ENCODE measurements around the gene DLEC1.
"Not testable (repeated sequence)": the region's sequence is repeated elsewhere in the genome, so short reads cannot be mapped to it uniquely, and the experiment has no call there.

DNA sequence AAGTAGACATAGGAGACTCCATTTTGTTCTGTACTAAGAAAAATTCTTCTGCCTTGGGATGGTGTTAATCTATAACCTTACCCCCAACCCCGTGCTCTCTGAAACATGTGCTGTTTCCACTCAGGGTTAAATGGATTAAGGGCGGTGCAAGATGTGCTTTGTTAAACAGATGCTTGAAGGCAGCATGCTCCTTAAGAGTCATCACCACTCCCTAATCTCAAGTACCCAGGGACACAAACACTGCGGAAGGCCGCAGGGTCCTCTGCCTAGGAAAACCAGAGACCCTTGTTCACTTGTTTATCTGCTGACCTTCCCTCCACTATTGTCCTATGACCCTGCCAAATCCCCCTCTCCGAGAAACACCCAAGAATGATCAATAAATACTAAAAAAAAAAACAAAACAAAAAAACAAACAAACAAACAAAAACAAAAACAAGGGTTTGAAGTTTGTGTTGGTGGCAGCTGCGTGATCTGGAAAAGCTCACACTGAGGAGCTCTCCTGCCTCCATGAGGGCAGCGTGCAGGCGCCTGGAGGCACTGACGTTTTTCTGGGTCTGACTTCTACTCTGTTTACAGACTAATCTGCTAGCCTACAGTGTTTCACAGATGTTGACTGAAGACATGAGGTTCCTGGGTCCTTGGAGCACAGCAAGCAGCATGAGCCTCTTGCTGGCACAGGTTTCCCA, 14.9 kb downstream of the DLEC1 start:
- TF ChIP-seq, protein P1, sequence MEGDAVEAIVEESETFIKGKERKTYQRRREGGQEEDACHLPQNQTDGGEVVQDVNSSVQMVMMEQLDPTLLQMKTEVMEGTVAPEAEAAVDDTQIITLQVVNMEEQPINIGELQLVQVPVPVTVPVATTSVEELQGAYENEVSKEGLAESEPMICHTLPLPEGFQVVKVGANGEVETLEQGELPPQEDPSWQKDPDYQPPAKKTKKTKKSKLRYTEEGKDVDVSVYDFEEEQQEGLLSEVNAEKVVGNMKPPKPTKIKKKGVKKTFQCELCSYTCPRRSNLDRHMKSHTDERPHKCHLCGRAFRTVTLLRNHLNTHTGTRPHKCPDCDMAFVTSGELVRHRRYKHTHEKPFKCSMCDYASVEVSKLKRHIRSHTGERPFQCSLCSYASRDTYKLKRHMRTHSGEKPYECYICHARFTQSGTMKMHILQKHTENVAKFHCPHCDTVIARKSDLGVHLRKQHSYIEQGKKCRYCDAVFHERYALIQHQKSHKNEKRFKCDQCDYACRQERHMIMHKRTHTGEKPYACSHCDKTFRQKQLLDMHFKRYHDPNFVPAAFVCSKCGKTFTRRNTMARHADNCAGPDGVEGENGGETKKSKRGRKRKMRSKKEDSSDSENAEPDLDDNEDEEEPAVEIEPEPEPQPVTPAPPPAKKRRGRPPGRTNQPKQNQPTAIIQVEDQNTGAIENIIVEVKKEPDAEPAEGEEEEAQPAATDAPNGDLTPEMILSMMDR (IDR thresholded peaks at IDR 0.05): not testable (repeated sequence)
- not testable (repeated sequence) for TF ChIP-seq POLR2A (IDR thresholded peaks at IDR 0.05)
